ENCODE data around the gene OBP2B. TPM values are rescaled to one million over a fixed set of nuclear protein-coding genes. Genes with fewer than 3 reads are reported as not detected.
"Not testable (repeated sequence)": the region's sequence is repeated elsewhere in the genome, so short reads cannot be mapped to it uniquely, and the experiment has no call there.

The OBP2B gene
- polyA plus RNA-seq, 3 donors: not detected

- H3K27ac ChIP-seq (ENCODE audit: low read depth, low read length): no peak overlapping the region
- WGBS, 3 donors: 58 to 77% (median 72%) methylated on average over 25 of the region's 25 CpGs
Observed at GRCh38 chr9:133226219-133227171, 17.4 kb upstream of the OBP2B start.

GRCh38 chr9:133225171-133226011 lies 16.3 kb upstream of the OBP2B start:
- WGBS, 3 donors: 60 to 79% (median 76%) methylated on average over 37 to 38 of the region's 38 CpGs
- no peak overlapping the region for H3K27ac ChIP-seq (ENCODE audit: low read depth, low read length)

- H3K27ac ChIP-seq (ENCODE audit: low read depth, low read length): no peak overlapping the region
- 79 to 87% (median 85%) methylated on average over 12 of the region's 12 CpGs for WGBS, 3 donors
Observed at GRCh38 chr9:133224762-133225161, 15.7 kb upstream of the OBP2B start.

GRCh38 chr9:133223159-133223756 lies 14.2 kb upstream of the OBP2B start:
- WGBS, 3 donors: 29 to 31% (median 30%) methylated on average over 12 to 13 of the region's 13 CpGs
- H3K27ac ChIP-seq (ENCODE audit: low read depth, low read length): not testable (repeated sequence)

GRCh38 chr9:133221994-133222393 lies 12.9 kb upstream of the OBP2B start:
- not testable (repeated sequence) for H3K27ac ChIP-seq (ENCODE audit: low read depth, low read length)
- 69 to 85% (median 80%) methylated on average over 12 of the region's 12 CpGs for WGBS, 3 donors

- H3K27ac ChIP-seq (ENCODE audit: low read depth, low read length): no peak overlapping the region
- WGBS, 3 donors: 71 to 81% (median 78%) methylated on average over 12 of the region's 12 CpGs
Observed at GRCh38 chr9:133221177-133221809, 12.2 kb upstream of the OBP2B start.

- WGBS, 3 donors: 71 to 85% (median 75%) methylated on average over 18 to 19 of the region's 19 CpGs
- H3K27ac ChIP-seq (ENCODE audit: low read depth, low read length): not testable (repeated sequence)
Observed at GRCh38 chr9:133218049-133218975, 9.3 kb upstream of the OBP2B start.

GRCh38 chr9:133217333-133217988 lies 8.4 kb upstream of the OBP2B start:
- H3K27ac ChIP-seq (ENCODE audit: low read depth, low read length): not testable (repeated sequence)
- WGBS, 3 donors: 64 to 66% (median 65%) methylated on average over 12 of the region's 12 CpGs

- WGBS, 3 donors: 37 to 46% (median 43%) methylated on average over 4 of the region's 4 CpGs
- H3K27ac ChIP-seq (ENCODE audit: low read depth, low read length): not testable (repeated sequence)
Observed at GRCh38 chr9:133214276-133214675, 5.2 kb upstream of the OBP2B start.

GRCh38 chr9:133210609-133211008 lies 1.6 kb upstream of the OBP2B start:
- WGBS, 3 donors: 81 to 94% (median 89%) methylated on average over 7 of the region's 7 CpGs
- H3K27ac ChIP-seq (ENCODE audit: low read depth, low read length): no peak overlapping the region

GRCh38 chr9:133210202-133210532 lies 1.1 kb upstream of the OBP2B start:
- 22 to 65% (median 64%) methylated on average over 7 of the region's 7 CpGs for WGBS, 3 donors

GRCh38 chr9:133209327-133210201 lies 514 bp upstream of the OBP2B start:
- WGBS, 3 donors: 63 to 80% (median 77%) methylated on average over 26 to 29 of the region's 29 CpGs
- H3K27ac ChIP-seq (ENCODE audit: low read depth, low read length): not testable (repeated sequence)

More at GRCh38 chr9:133210202-133210532, 1.1 kb upstream of the OBP2B start:
- no peak overlapping the region for H3K27ac ChIP-seq (ENCODE audit: low read depth, low read length)

GRCh38 chr9:133208171-133208879 lies 725 bp downstream of the OBP2B start:
- H3K27ac ChIP-seq (ENCODE audit: low read depth, low read length): not testable (repeated sequence)
- WGBS, 3 donors: 83 to 91% (median 90%) methylated on average over 12 to 13 of the region's 16 CpGs

GRCh38 chr9:133207540-133208170 lies 1.4 kb downstream of the OBP2B start:
- WGBS, 3 donors: 70 to 82% (median 78%) methylated on average over 15 to 16 of the region's 16 CpGs
- no peak overlapping the region for H3K27ac ChIP-seq (ENCODE audit: low read depth, low read length)

GRCh38 chr9:133207021-133207531 lies 2.0 kb downstream of the OBP2B start:
- WGBS, 3 donors: 72 to 82% (median 81%) methylated on average over 14 of the region's 14 CpGs
- no peak overlapping the region for H3K27ac ChIP-seq (ENCODE audit: low read depth, low read length)

Data from adipose tissue (tissue), 3 donors.